IPS-NIHi7 (cell line): Measurements from ENCODE around the gene TMEM167A.

Experiments used
- DNase-seq: peaks from one replicate; pipeline ENCODE4 v3.0.0; 2012; ENCODE audit warnings: mixed read lengths; ENCODE audit errors: extremely low spot score

Gene TMEM167A

GRCh38 chr5:83076742-83077661 is at the start of gene TMEM167A, which contains the start of gene XRCC4:
TSS of gene TMEM167A (minus strand) at chr5:83077394. CDS start at chr5:83077323, 71 bp downstream.
TSS of gene XRCC4 (plus strand) at chr5:83077547. CDS start at chr5:83104920, 27,373 bp downstream.
- peak; percentile 98 for DNase-seq

GRCh38 chr5:83126501-83126900 is 49.3 kb upstream of the TMEM167A start:
- DNase-seq = no peak

- DNase-seq = no peak
These were observed 48.4 kb upstream of the TMEM167A start for GRCh38 chr5:83125560-83125959.

- DNase-seq = no peak
These were observed 47.4 kb upstream of the TMEM167A start for GRCh38 chr5:83124593-83124992.

GRCh38 chr5:83118976-83119375 is 41.8 kb upstream of the TMEM167A start:
- no peak for DNase-seq

- DNase-seq = no peak
These were observed 41.3 kb upstream of the TMEM167A start for GRCh38 chr5:83118471-83118870.

GRCh38 chr5:83115816-83116215 is 38.6 kb upstream of the TMEM167A start:
- no peak for DNase-seq

- DNase-seq = no peak
These were observed 32.2 kb upstream of the TMEM167A start for GRCh38 chr5:83109380-83109779.

GRCh38 chr5:83107692-83108420 is 30.7 kb upstream of the TMEM167A start:
- DNase-seq = no peak

GRCh38 chr5:83104021-83104420 is 26.8 kb upstream of the TMEM167A start:
- no peak for DNase-seq

GRCh38 chr5:83102364-83102980 is 25.3 kb upstream of the TMEM167A start:
- no peak for DNase-seq

GRCh38 chr5:83101514-83101913 is 24.3 kb upstream of the TMEM167A start:
- DNase-seq = no peak

- no peak for DNase-seq
These were observed 22.3 kb upstream of the TMEM167A start for GRCh38 chr5:83099445-83099844.

GRCh38 chr5:83099001-83099400 is 21.8 kb upstream of the TMEM167A start:
- DNase-seq = no peak

- DNase-seq = no peak
These were observed 20.6 kb upstream of the TMEM167A start for GRCh38 chr5:83097689-83098231.

- DNase-seq = no peak
These were observed 19.6 kb upstream of the TMEM167A start for GRCh38 chr5:83096660-83097339.

GRCh38 chr5:83095957-83096539 is 18.9 kb upstream of the TMEM167A start:
- peak; percentile 22 for DNase-seq

GRCh38 chr5:83095163-83095956 is 18.2 kb upstream of the TMEM167A start:
- DNase-seq = no peak

GRCh38 chr5:83093692-83094091 is 16.5 kb upstream of the TMEM167A start:
- DNase-seq = no peak

GRCh38 chr5:83092619-83093018 is 15.4 kb upstream of the TMEM167A start:
- no peak for DNase-seq
